Spleen (tissue), 11 donors: ENCODE measurements around the gene PHOSPHO1. TPM values are rescaled to one million over a fixed set of nuclear protein-coding genes. Genes with fewer than 3 reads are reported as not detected.

ENCODE experiments used
- DNase-seq: peaks from one replicate; pipeline ENCODE4 v3.0.0-alpha.2; 2020
- H3K27ac ChIP-seq, 8 donors: fragments of 200-600 bp; sonication (generic) in 7 of 8; 1 replicate in 4 of 8; 2 replicates in 4 of 8; pipeline versions ENCODE4 v1.5.0 to v1.8.0; 2016 to 2021; ENCODE audit warnings: inconsistent platforms in 4 of 8, mild to moderate bottlenecking in 4 of 8, moderate library complexity in 1 of 8
- H3K27me3 ChIP-seq, 7 donors: fragments of 200-600 bp; sonication (generic) in 6 of 7; replicated peaks in 1 of 7; 1 replicate in 4 of 7; 2 replicates in 3 of 7; pipeline versions ENCODE4 v1.5.0 to v1.8.0; 2016 to 2021; ENCODE audit warnings: inconsistent platforms in 3 of 7, mild to moderate bottlenecking in 1 of 7
- H3K36me3 ChIP-seq, 6 donors: fragments of 200-600 bp; sonication (generic) in 5 of 6; 1 replicate in 4 of 6; 2 replicates in 2 of 6; pipeline versions ENCODE4 v1.5.0 to v1.8.0; 2016 to 2021; ENCODE audit warnings: inconsistent platforms in 2 of 6
- H3K4me1 ChIP-seq, 6 donors: fragments of 200-600 bp; sonication (generic) in 5 of 6; 1 replicate in 3 of 6; 2 replicates in 3 of 6; pipeline versions ENCODE4 v1.5.0 to v1.8.0; 2016 to 2021; ENCODE audit warnings: inconsistent platforms in 3 of 6
- H3K4me3 ChIP-seq, 8 donors: fragments of 200-600 bp; sonication (generic) in 7 of 8; 1 replicate in 4 of 8; 2 replicates in 4 of 8; pipeline versions ENCODE4 v1.5.0 to v1.8.0; 2016 to 2021; ENCODE audit warnings: inconsistent platforms in 4 of 8, mild to moderate bottlenecking in 4 of 8, moderate library complexity in 2 of 8
- H3K9me3 ChIP-seq, 8 donors: fragments of 200-600 bp; sonication (generic) in 7 of 8; 1 replicate in 4 of 8; 2 replicates in 4 of 8; pipeline versions ENCODE4 v1.5.0 to v1.8.0; 2016 to 2021; ENCODE audit warnings: inconsistent platforms in 4 of 8
- CTCF ChIP-seq, 11 experiments: fragments of 200-600 bp in 7 of 11; fragments of 450-650 bp in 4 of 11; sonication (generic) in 4 of 11; IDR thresholded peaks in 8 of 11; conservative IDR thresholded peaks in 3 of 11; 1 replicate in 7 of 11; 2 replicates in 4 of 11; pipeline versions ENCODE4 v1.4.0 to v1.8.0; 2016 to 2021; ENCODE audit warnings: antibody characterized with exemption in 11 of 11, inconsistent platforms in 4 of 11, mild to moderate bottlenecking in 1 of 11
- POLR2A ChIP-seq, 3 donors: fragments of 450-650 bp; IDR thresholded peaks; one replicate each; pipeline ENCODE4 v1.5.1; 2017; ENCODE audit warnings: antibody characterized with exemption in 3 of 3, mild to moderate bottlenecking in 1 of 3
- POLR2AphosphoS5 ChIP-seq, 3 donors: sonication (generic); formaldehyde crosslinking; IDR thresholded peaks; one replicate each; pipeline ENCODE4 v1.5.1; 2017; ENCODE audit warnings: antibody characterized with exemption in 3 of 3
- WGBS, 5 donors: extraction: QIAGEN DNeasy Blood & Tissue Kit in 3 of 5; methylation state at CpG; one replicate each; pipeline versions ENCODE4 v1.1.5 to v1.1.7; 2013 to 2018; 5-methylcytosine and 5-hydroxymethylcytosine counted together
- intact Hi-C: fragments of 100-400 bp; cut with DNase I; formaldehyde crosslinking; loops from one replicate; pipeline ENCODE4 v1.15.0; 2023; ENCODE audit warnings: low total_unique reads
- polyA plus RNA-seq, 3 donors: library from polyadenylated mRNA; stranded (reverse); fragments of 200-250 nt; gene quantifications; one replicate each; pipeline ENCODE4 v1.2.1, GENCODE V29; 2013
- total RNA-seq, 7 donors: library from RNA; depleted of rRNA in 3 of 7; stranded (reverse); fragments of >200 nt in 3 of 7; fragmentation: NEBNext Ultra II Directional in 4 of 7; extraction: Animal tissue kit (Norgen Biotek cat#: 25700) in 4 of 7; gene quantifications; one replicate each; pipeline versions ENCODE4 v1.1.0 to v1.2.1, GENCODE V29; 2016 to 2021
- donor health status: healthy with polysubstance abuse.
- donor health status: DM: no; HTN: no; CAD: no; lungs with moderate emphysema.
- donor health status: DM: no; HTN: no; CAD: no.
- donor health status: Bipolar disorder and iron deficiency.
- donor health status: healthy.
- donor health status: DM: no; HTN: no; CAD: no.
- donor health status: DM: yes; HTN: yes; CAD: no.

The PHOSPHO1 gene
- total and polyA plus RNA-seq, 10 donors = 0.80 to 12.2 (median 3.9) TPM

DNA sequence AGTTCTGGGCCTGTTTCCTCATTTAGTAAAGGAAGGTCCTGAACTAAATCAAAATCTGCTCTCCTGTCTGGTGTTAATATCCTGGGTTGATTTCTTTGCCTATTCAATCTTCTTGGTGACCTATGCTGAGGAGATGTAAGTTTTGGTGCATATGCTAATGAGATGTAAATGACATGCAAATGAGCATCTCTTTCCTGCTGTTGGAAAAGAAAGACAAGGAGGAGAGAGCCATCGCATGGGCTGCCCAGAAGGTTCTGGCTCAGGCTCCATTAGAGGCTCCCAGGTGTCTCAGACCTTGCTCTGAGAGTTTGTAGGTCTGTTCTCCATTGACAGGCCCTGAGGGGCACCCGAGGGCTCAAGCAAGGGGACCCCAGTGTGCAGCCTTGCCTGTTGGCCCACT lies 16.7 kb downstream of the PHOSPHO1 start:
- H3K36me3 ChIP-seq = peaks cover 0 to 47% (median 0%) of the 10 kb centered on the region in 6 donors
- 63 to 85% (median 74%) methylated on average over 2 of the region's 2 CpGs for WGBS, 5 donors
- peaks cover 70 to 100% (median 99%) of the 10 kb centered on the region in 6 donors for H3K4me1 ChIP-seq
- H3K9me3 ChIP-seq = no peaks in the 10 kb centered on the region
- DNase-seq = no peak
- H3K27me3 ChIP-seq = no peaks in the 10 kb centered on the region
- peak overlapping the region; percentile 18 to 88 (median 76) for H3K4me3 ChIP-seq
- no peak for TF ChIP-seq POLR2AphosphoS5 (IDR thresholded peaks at IDR 0.05)
- TF ChIP-seq CTCF (IDR thresholded peaks at IDR 0.05 in 8 of 11, conservative IDR thresholded peaks at IDR 0.05 in 3 of 11) = no peak
- peak overlapping the region; percentile 42 to 94 (median 87) for H3K27ac ChIP-seq
- intact Hi-C loops = no loop called here

- TF ChIP-seq POLR2AphosphoS5 (IDR thresholded peaks at IDR 0.05) = no peak
- no peak for TF ChIP-seq POLR2A (IDR thresholded peaks at IDR 0.05)
- TF ChIP-seq CTCF (IDR thresholded peaks at IDR 0.05 in 8 of 11, conservative IDR thresholded peaks at IDR 0.05 in 3 of 11) = no peak
- H3K36me3 ChIP-seq = peaks cover 0 to 43% (median 0%) of the 10 kb centered on the region in 6 donors
- no peaks in the 10 kb centered on the region for H3K27me3 ChIP-seq
- no peaks in the 10 kb centered on the region for H3K9me3 ChIP-seq
- 33 to 57% (median 48%) methylated on average over 4 to 5 of the region's 5 CpGs for WGBS, 5 donors
- intact Hi-C loops = no loop called here
- H3K4me3 ChIP-seq = peak overlapping the region; percentile 18 to 88 (median 76)
- no peak for DNase-seq
- peaks cover 71 to 100% (median 99%) of the 10 kb centered on the region in 6 donors for H3K4me1 ChIP-seq
- peak overlapping the region; percentile 42 to 94 (median 87) for H3K27ac ChIP-seq
These were observed 17.2 kb downstream of the PHOSPHO1 start for GRCh38 chr17:49213399-49213798.

- Histone ChIP-seq H3K9me3 (no peaks in the 10 kb centered on the region), H3K4me1 (peaks cover 41 to 86% (median 76%) of the 10 kb centered on the region in 6 donors), H3K27me3 (no peaks in the 10 kb centered on the region), H3K27ac (peak within 1 kb of the TSS; percentile 71 to 94 (median 87)), H3K36me3 (peaks cover 0 to 29% (median 0%) of the 10 kb centered on the region in 6 donors), H3K4me3 (peak within 1 kb of the TSS; percentile 58 to 88 (median 76))
- peak; percentile 91 for DNase-seq
- 8 to 26% (median 13%) methylated on average over 21 to 22 of the region's 22 CpGs for WGBS, 5 donors
- intact Hi-C loops = no loop called here
- TF ChIP-seq POLR2AphosphoS5 (IDR thresholded peaks at IDR 0.05) (peak; percentile 82 to 97 (median 96)), CTCF (IDR thresholded peaks at IDR 0.05 in 8 of 11, conservative IDR thresholded peaks at IDR 0.05 in 3 of 11) (no peak), POLR2A (IDR thresholded peaks at IDR 0.05) (peak in 2 of 3 donors; percentile 85 to 95)
These were observed 20.2 kb downstream of the PHOSPHO1 start, which contains the start of the genes ABI3 and GNGT2 for GRCh38 chr17:49210158-49211029. TSS of gene ABI3 (plus strand) at chr17:49210707. CDS start at chr17:49210725, 18 bp downstream. TSS of gene GNGT2 (minus strand) at chr17:49210574. CDS start at chr17:49207422, 3,152 bp downstream.

DNA sequence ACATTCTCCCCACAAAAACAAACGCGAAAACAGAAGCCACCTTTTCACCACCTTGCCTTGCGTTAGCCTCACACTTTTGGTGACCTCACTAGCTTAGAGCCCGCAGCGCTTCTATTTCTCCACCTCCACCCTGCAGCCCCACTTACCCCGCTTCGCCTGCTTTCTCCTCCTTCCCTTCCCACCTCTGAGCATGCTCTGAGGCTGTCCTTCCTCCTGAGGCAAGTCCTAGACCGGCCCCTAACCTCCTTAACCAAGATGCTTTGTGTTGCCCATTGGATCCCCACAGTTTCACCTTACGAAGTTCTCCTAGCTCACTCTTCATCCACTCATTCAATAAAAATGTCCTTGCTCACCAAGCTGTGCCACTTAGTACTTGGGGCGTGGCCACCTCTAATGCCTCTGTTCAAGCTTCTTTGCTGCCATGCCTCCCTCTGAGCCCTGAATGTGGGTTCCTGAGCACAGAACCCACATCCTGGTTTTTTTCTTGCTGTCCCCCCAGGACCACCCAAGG lies 21.5 kb downstream of the PHOSPHO1 start:
- Histone ChIP-seq H3K4me1 (peaks cover 29 to 73% (median 64%) of the 10 kb centered on the region in 6 donors), H3K4me3 (peak overlapping the region in 5 of 8 donors; percentile 63 to 88 (median 77)), H3K27me3 (no peaks in the 10 kb centered on the region), H3K27ac (peak overlapping the region in 7 of 8 donors; percentile 80 to 94 (median 88)), H3K36me3 (peaks cover 0 to 22% (median 0%) of the 10 kb centered on the region in 6 donors), H3K9me3 (no peaks in the 10 kb centered on the region)
- TF ChIP-seq POLR2A (IDR thresholded peaks at IDR 0.05) = no peak
- 71 to 78% (median 75%) methylated on average over 10 of the region's 10 CpGs for WGBS, 5 donors
- intact Hi-C loops = no loop called here
- DNase-seq = no peak
